CD4-positive, alpha-beta T cell treated with Interleukin-12 subunit alpha and Interleukin-12 subunit beta, for 1 hour (primary cell): ENCODE data around the gene CD226.
"Not testable (repeated sequence)": the region's sequence is repeated elsewhere in the genome, so short reads cannot be mapped to it uniquely, and the experiment has no call there.

Source experiments
- DNase-seq: peaks from one replicate; pipeline ENCODE4 v3.0.0-alpha.2; 2020

CD226 gene

GRCh38 chr18:69865776-69866175, 81.9 kb downstream of the CD226 start:
- no peak for DNase-seq

GRCh38 chr18:69864802-69865201, 82.9 kb downstream of the CD226 start:
- DNase-seq: not testable (repeated sequence)

GRCh38 chr18:69858897-69859296, 88.8 kb downstream of the CD226 start:
- DNase-seq: no peak

GRCh38 chr18:69854455-69854854, 93.2 kb downstream of the CD226 start:
- no peak for DNase-seq

GRCh38 chr18:69853051-69853450, 94.6 kb downstream of the CD226 start:
- no peak for DNase-seq

- no peak for DNase-seq
Observed at GRCh38 chr18:69845593-69846506, 101.8 kb downstream of the CD226 start.

GRCh38 chr18:69844656-69845055, 103.0 kb downstream of the CD226 start:
- DNase-seq: no peak

- DNase-seq: no peak
Observed at GRCh38 chr18:69843015-69843414, 104.7 kb downstream of the CD226 start.

- no peak for DNase-seq
Observed at GRCh38 chr18:69841117-69841516, 106.6 kb downstream of the CD226 start.

GRCh38 chr18:69840445-69840844, 107.2 kb downstream of the CD226 start:
- DNase-seq: no peak

- no peak for DNase-seq
Observed at GRCh38 chr18:69840001-69840400, 107.7 kb downstream of the CD226 start.

- DNase-seq: no peak
Observed at GRCh38 chr18:69839497-69839896, 108.2 kb downstream of the CD226 start.

- no peak for DNase-seq
Observed at GRCh38 chr18:69838620-69839411, 108.9 kb downstream of the CD226 start.

- no peak for DNase-seq
Observed at GRCh38 chr18:69838003-69838402, 109.7 kb downstream of the CD226 start.

- not testable (repeated sequence) for DNase-seq
Observed at GRCh38 chr18:69834980-69835379, 112.7 kb downstream of the CD226 start.

- DNase-seq: no peak
Observed at GRCh38 chr18:69830189-69830588, 117.5 kb downstream of the CD226 start.

- no peak for DNase-seq
Observed at GRCh38 chr18:69820538-69820937, 127.1 kb downstream of the CD226 start.

GRCh38 chr18:69819460-69819859, 128.2 kb downstream of the CD226 start:
- no peak for DNase-seq

- DNase-seq: no peak
Observed at GRCh38 chr18:69817335-69817940, 130.2 kb downstream of the CD226 start.

GRCh38 chr18:69814861-69815385, 132.8 kb downstream of the CD226 start:
- no peak for DNase-seq

- DNase-seq: no peak
Observed at GRCh38 chr18:69813559-69813958, 134.1 kb downstream of the CD226 start.

- no peak for DNase-seq
Observed at GRCh38 chr18:69808399-69808798, 139.3 kb downstream of the CD226 start.
